Activated CD4-positive, alpha-beta T cell treated with anti-CD3 and anti-CD28 coated beads for 48 hours (primary cell): ENCODE data around the gene ZNF740.
A peak's percentile ranks its signal among the peaks of the same experiment; 100 is the strongest.
"Not testable (repeated sequence)": the region's sequence is repeated elsewhere in the genome, so short reads cannot be mapped to it uniquely, and the experiment has no call there.

Experiments
- DNase-seq: peaks from one replicate; pipeline ENCODE4 v3.0.0-alpha.2; 2020

ZNF740 gene

DNA sequence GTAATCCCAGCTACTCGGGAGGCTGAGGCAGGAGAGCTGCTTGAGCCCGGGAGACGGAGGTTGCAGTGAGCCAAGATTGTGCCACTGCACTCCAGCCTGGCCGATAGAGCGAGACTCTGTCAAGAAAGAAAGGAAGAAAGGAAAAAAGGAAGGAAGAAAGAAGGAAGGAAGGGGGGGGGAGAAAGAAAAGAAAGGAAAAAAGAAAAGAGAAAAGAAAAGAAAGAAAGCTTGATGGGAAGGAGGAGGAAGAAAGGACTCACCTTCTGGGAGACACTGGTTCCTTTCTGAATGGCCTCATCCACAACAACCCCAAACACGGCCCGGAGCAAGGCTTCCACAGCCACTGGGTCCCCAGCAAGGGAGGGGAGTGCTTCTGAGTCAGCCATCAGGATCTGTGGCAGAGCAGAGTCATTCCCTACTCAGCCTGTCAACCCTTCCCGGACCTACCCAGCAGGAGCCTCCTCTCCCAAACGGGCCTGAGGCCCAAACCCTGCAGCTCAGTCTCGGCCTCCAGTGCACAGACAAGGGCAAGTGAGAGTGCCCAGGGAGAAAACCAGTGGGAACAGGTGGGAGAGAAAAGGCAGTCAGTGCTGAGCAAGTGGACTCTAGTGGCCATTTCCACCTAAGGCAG, 7.3 kb upstream of the ZNF740 start:
- DNase-seq, result no peak

- no peak for DNase-seq
These were observed 5.5 kb upstream of the ZNF740 start for GRCh38 chr12:53174881-53175491.

DNA sequence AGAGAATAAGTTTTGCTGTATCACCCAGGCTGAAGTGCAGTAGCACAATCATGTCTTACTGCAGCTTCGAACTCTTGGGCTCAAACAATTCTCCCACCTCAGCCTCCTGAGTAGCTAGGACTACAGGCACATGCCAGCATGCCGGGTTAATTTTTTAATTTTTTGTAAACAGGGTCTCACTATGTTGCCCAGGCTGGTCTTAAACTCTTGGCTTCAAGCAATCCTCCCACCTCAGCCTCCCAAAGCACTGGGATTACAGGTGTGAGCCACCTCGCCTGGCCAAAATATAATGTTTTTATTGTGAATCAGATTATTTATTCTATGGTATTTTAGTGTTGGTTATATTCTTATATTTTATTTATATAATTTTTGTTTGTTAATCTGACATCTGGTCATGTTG, 3.8 kb upstream of the ZNF740 start:
- DNase-seq, result no peak

DNA sequence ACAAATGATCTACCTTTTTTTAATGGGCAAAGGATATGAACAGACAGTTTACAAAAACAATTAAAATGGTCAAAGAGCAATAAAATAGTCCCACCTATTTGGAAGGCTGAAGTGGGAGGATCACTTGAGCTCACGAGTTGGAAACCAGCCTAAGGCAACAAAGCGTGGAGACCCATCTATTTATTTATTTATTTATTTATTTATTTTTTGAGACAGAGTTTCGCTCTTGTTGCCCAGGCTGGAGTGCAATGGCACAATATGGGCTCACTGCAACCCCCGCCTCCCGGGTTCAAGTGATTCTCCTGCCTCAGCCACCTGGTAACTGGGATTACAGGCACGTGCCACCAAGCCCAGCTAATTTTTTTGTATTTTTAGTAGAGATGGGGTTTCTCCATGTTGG, 3.1 kb upstream of the ZNF740 start:
- DNase-seq, result not testable (repeated sequence)

GRCh38 chr12:53178803-53179202, 1.7 kb upstream of the ZNF740 start:
- not testable (repeated sequence) for DNase-seq

- DNase-seq, result no peak
These were observed 769 bp upstream of the ZNF740 start for GRCh38 chr12:53179687-53180219.

- DNase-seq, result peak; percentile 86
These were observed 566 bp downstream of the ZNF740 start for GRCh38 chr12:53180931-53181645.

GRCh38 chr12:53181935-53182334, 1.4 kb downstream of the ZNF740 start:
- DNase-seq, result no peak

DNA sequence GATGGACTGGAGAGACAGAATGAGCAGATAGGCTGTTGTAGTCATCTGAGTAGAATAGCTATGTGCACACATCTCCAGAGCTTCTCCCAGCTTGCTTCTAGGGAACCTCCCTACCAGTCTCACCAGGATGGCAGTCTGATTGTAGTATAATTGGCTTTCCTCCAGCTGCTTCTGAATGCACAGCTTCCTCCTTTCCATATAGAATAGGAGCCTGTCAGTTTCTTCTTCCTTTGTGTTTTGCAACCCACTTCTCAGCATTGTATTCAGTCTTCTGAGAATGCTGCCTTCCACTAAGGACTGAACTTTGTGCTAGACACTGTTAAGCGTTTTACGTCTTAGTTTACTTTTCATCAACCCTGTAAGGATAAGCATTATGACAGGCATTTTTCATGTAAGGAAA, 2.4 kb downstream of the ZNF740 start:
- DNase-seq, result no peak

DNA sequence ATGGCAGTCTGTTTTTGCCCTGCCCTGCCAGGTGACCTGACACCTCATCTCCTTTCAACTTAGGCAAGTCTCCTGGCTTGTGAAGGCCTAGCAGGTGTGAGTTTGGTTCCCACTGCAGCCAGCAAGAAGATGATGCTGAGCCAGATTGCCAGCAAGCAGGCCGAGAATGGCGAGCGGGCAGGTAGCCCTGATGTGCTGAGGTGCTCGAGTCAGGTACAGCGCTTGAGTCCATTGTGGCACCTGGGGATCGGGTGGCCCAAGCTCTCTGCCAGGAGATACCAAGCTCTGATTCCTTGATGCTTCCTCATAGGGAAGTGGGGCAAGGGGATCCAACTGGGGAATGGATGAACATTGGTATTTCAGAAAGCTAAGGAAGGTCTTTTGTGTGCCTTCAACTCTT, 4.3 kb downstream of the ZNF740 start:
- DNase-seq, result no peak

- no peak for DNase-seq
These were observed 5.1 kb downstream of the ZNF740 start for GRCh38 chr12:53185582-53186153.

GRCh38 chr12:53186745-53187144, 6.2 kb downstream of the ZNF740 start:
- DNase-seq, result no peak

DNA sequence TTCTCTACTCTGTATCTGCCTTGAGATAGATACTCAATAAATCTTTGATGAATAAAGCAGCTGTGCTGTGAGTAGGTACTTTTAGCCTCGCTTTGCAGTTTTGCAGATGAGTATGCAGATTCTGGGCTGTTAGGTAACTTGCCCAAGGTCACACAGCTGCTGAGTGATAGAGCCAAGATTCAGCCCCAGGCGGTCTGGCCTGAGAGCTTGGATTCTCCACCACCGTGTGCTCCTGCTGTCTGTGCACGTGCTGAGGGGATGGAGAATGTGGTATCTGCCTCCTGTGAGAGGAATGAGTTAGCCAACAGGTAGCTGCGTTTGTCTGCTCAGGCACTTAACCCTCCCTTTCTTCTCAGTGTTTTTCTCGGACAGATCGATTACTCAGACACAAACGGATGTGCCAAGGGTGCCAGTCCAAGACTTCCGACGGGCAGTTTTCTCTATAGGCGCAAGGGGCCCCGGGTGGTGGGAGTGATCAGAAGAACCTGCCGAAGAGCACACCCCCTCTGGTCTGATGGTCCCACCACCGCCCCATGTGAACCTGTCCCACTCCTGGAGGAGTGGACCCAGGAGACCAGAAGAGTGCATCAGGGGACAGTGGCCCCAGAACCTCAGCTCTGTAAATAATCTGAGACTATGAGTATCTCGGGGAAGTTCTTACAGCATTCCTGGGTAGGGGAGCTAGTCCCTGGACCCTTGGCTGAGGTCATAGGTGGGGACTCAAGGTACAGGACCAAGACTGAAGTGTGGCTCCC, 6.8 kb downstream of the ZNF740 start:
- no peak for DNase-seq

DNA sequence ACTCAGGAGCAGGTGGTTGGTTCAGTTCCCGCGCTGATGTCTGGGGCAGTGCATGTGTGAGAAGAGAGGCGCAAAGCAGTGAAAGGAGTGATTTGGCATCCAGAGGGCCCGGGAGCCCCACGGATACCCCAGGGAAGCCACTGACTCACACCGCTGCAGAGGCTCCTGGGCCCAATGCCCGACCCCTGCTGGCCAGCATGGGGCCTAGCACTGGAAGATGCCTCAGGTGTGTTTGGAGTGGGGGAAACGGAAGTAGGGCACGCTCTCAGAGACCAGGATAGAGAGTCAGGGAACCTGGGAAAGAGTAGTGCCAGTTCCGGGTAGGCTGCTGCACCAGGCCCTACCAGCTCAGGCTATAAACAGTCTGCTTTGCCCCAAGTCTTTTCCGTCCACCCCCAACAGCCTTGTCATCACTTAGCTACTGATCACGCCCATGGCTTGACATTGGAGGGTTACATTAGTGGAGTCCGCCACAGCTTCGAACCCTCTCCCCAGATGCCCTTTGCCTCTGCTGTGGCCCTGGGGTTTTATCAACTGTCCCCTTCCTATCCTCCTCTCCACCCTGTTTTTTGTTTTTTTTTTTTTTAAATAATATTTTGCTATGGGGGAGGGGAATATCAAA, 9.7 kb downstream of the ZNF740 start:
- DNase-seq, result peak; percentile 64

- DNase-seq, result no peak
These were observed 10.8 kb downstream of the ZNF740 start for GRCh38 chr12:53191096-53191884.

DNA sequence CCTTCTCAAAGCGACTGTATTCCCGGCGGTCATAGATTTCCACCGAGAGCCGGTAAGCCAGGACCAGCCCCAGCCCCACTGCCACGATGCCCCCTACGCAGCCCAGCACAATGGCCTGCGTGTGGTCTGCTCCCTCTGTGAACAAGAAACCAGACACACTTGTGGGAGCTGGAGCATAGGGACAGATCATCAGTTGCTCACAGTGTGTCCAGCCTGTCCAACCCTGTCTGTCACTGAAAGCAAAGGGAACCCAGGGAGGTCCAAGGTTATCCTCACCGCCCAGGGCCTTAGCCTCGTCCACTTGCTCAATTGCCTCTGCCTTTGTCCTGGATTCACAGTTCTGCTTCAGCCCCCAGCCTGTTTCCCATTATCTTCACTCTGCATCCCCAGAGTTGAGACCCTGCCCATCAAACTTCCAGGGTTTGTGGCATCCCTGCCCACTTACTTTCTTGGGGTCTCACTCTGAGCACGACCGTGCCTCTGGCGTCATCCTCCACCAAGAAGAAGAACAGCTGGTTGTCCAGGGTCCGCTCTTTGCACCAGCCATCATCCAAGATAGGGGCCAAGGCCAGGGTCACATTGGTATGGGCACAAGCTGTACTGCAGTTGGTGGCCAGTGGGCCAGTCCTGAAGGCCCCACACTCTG, 11.5 kb downstream of the ZNF740 start:
- DNase-seq, result no peak

GRCh38 chr12:53192531-53193021, 12.1 kb downstream of the ZNF740 start:
- DNase-seq, result no peak

- no peak for DNase-seq
These were observed 12.5 kb downstream of the ZNF740 start for GRCh38 chr12:53193040-53193439.

DNA sequence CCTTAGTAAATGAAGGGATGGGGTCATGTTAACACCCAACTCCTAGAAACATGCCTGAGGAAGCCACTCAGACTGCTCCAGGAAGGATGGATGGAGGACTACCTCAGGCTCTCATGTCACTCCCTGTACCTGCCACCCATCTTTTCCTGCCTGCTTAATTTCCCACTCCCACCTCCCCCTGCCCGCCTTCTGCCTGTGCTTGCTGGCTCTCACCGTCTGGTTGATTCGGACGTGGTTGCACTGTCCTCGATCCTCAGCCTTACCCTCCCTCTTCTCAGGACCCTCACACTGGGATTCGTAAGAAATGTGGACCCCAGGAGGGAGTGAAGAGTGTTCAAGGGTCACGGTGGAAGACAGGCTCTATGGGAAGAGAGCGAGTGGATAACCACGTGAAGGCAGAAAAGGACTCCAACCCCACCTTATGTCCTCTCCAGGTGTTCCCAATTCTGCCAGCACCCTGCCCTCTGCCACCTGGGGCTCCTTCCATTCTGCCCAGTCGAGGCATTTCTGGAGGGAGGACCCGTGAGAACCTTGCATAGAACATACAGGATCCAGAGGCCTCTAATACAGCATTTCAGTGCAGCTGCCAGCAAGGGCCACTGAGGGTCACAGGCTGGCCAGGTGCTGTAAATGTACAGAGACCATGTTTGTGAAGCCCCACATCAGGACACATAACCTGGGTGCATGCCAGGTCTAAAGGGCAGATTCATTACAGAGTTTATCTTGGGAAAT, 13.6 kb downstream of the ZNF740 start:
- no peak for DNase-seq

GRCh38 chr12:53194973-53195372, 14.5 kb downstream of the ZNF740 start:
- DNase-seq, result no peak
